ENCODE results near the gene CZIB. TPM values are rescaled to one million over a fixed set of nuclear protein-coding genes. Genes with fewer than 3 reads are reported as not detected.

CZIB gene
- total RNA-seq, 4 donors from 2014 or later: 43.1 to 74.4 (median 62.3) TPM

GRCh38 chr1:53180951-53181350 is 39.5 kb downstream of the CZIB start:
- no peak for DNase-seq (ENCODE audit: low spot score)
- ATAC-seq (ENCODE audit: low FRiP score): no peak
- TF ChIP-seq CTCF (IDR thresholded peaks at IDR 0.05): no peak

GRCh38 chr1:53180226-53180625 is 40.2 kb downstream of the CZIB start:
- DNase-seq (ENCODE audit: low spot score) (no peak), ATAC-seq (ENCODE audit: low FRiP score) (no peak)
- TF ChIP-seq CTCF (IDR thresholded peaks at IDR 0.05): no peak

- ATAC-seq (ENCODE audit: low FRiP score): peak; percentile 87
- TF ChIP-seq CTCF (IDR thresholded peaks at IDR 0.05): no peak
- DNase-seq (ENCODE audit: low spot score): no peak
Observed at GRCh38 chr1:53176452-53177208, 43.8 kb downstream of the CZIB start.

GRCh38 chr1:53174971-53175913 is 45.2 kb downstream of the CZIB start:
- DNase-seq (ENCODE audit: low spot score) (no peak), ATAC-seq (ENCODE audit: low FRiP score) (no peak)
- no peak for TF ChIP-seq CTCF (IDR thresholded peaks at IDR 0.05)

- ATAC-seq (ENCODE audit: low FRiP score) (no peak), DNase-seq (ENCODE audit: low spot score) (no peak)
- TF ChIP-seq CTCF (IDR thresholded peaks at IDR 0.05): no peak
Observed at GRCh38 chr1:53172426-53173128, 47.9 kb downstream of the CZIB start.

- no peak for ATAC-seq (ENCODE audit: low FRiP score)
- no peak for TF ChIP-seq CTCF (IDR thresholded peaks at IDR 0.05)
- DNase-seq (ENCODE audit: low spot score): no peak
Observed at GRCh38 chr1:53166912-53167311, 53.5 kb downstream of the CZIB start.

All from omental fat pad (tissue), 4 donors.